Renal cortical epithelial cell (primary cell): ENCODE data around the gene FAM98B. TPM values are rescaled to one million over a fixed set of nuclear protein-coding genes. Genes with fewer than 3 reads are reported as not detected.
"Not testable (repeated sequence)": the region's sequence is repeated elsewhere in the genome, so short reads cannot be mapped to it uniquely, and the experiment has no call there.

Experiments
- DNase-seq: peaks from one replicate; pipeline ENCODE4 v3.0.0-alpha.2; 2011; ENCODE audit warnings: low read depth
- total RNA-seq: library from RNA; depleted of rRNA; stranded (reverse); fragments of >200 nt; gene quantifications from 2 replicates; pipeline ENCODE4 v1.2.3, GENCODE V29; 2014

FAM98B gene
- 8.3 and 14.3 TPM in 2 replicates for total RNA-seq

DNA sequence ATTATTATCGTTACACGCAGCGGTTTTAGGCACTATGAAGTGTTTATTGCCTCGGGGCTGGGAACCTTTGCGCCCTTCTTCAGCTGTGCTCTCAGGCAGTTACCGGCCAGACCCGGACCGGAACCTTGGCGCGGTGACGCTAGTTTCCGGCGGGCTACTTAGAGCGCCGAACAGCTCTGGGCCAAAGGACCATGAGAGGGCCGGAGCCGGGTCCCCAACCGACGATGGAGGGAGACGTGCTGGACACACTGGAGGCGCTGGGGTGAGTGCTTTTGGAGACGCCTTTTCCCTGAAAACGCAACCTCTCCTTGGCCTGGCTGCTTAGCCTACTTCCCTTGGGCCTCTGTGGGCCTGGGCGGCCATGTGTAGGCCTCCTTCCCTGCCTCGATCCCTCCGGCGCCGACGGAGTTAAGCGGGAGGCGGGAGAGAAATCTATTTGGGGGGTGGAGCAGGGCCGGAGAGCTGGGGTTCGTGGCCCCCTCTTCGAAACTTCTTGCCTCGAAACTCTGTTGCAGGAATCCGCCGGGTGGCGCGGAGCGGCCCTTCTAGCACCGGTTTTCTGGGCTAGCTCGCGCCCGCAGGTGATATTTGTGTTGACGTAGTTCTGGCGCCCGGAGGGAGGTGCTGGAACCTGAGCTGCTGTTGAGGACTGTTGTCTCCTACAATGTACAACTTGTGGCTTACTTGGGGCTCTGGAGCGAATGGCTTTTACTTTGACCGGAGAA lies at the start of gene FAM98B:
FAM98B (plus strand) TSS at position 157 of the 725 bp plus-strand sequence; CDS start at position 192, 35 bp downstream.
- DNase-seq, result peak; percentile 66

DNA sequence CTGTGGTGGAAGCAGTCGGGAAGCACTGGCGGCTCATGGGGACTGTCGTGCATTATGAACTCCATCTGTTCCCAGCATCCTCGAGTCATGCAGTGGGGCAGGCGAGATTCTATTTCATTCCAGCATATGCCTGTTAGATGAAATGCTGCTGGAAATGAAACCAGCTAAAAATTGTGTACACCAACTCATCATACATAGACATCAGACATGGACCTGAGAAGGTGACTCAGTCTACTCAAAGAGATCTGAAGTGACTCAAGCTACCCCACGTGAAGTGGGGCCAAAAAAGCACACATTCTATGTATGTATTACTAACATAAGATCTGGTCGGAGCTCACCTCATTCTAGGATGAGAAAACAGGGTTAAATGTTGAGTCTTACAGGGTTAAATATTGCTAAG lies 47.5 kb upstream of the FAM98B start:
- DNase-seq, result no peak

DNA sequence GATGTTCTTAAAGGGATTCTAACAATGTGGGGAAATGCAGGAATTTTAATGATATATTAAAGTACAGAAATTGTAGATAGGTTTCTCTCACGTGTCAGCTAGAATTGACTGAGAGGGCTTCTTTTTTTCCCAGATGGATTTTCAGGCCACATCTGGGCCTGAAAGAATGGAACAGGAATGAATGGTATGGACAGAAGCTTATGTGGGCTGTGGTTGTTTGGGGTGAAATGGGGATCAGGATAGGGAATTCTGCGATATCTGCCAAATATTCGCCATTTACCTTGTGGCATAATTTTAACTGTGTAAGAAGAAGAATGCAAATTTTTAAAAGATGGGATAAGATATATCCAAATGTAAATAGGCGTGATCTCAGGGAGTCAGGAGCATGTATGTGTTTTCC lies 45.4 kb upstream of the FAM98B start:
- DNase-seq, result no peak

DNA sequence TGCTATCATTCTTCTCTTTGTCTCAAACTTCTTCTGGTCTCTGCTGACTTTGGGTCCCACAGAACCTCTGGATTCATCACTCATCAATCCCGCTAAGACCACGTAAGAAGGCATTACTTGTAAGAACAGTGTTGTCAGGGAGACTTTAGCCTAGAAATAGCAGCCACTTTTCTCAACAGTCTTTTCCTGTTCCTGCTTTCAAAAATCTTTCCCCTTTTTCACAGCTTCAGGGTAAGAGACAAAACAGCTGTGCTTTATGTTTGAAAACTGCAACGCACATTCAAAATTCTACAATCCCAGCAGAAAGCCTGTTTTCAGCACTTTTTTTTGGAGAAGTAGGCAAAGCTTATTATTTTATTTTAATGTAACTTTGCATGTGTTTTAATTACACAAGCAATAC lies 42.0 kb upstream of the FAM98B start:
- no peak for DNase-seq

DNA sequence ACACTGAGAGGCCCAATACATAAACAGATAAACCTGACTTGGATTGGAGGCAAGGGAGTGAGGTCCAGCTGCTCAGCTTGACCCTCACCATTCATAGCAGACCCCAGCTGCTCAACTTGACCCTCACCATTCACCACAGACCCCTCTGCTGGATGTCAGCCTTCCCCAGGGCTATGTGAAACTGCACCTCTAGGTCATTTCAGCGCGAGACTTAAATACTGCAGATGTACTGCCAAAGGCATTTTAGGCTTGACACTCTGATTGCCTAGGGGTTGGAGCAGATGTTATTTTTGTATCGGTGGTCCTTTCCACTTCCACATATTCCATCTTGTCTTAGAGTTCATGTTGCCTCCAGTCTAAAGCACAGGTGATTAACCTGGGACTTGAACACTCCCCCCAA lies 41.5 kb upstream of the FAM98B start:
- no peak for DNase-seq

DNA sequence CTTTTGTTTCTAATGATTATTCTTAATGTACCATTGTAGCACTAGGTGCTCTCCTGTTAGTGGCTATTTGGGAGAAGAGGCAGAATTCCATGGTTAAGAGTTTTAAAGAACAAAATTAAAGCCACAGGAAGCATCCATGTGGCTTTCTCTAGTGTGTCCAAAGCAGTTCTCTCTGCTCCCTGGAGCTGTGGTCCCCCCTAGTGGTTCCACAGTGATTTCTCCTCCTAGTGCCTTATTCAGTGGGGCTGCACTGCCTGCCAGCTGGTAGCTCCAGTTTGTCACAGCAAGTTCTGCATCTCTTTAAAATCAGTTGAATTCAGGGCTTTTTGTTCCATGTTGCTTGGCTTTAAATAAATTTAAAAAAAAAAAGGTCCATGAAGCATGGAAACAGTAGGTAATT lies 39.6 kb upstream of the FAM98B start:
- peak; percentile 67 for DNase-seq

DNA sequence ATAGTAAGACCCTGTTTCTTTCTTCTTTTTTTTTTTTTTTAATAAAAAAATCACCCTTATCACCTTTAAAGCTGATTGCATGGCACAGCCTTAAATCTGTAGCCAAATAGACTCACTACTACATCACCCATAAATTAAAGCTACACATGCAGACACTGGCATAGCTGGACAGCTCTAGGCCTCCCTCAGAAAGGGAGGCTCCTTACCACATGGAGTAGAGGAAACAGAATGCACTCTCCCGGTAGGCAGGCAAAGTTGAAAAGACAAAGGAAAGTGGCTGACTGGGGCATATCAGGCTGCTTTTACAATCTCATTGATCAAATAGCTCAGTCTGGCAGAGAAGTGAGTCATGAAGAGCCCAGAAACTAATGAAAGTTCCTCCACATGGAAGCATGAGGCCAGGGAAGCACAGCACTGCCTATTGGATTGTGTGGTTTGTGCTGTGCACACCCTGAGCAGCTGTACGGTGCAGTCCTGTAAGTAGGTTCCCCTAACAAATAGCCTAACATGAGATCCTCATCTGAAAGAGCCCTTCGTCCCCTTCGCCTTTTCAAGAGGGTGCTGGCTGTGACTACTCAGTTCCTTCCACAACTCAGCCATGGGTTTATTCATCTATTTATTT lies 32.7 kb upstream of the FAM98B start:
- DNase-seq, result no peak

DNA sequence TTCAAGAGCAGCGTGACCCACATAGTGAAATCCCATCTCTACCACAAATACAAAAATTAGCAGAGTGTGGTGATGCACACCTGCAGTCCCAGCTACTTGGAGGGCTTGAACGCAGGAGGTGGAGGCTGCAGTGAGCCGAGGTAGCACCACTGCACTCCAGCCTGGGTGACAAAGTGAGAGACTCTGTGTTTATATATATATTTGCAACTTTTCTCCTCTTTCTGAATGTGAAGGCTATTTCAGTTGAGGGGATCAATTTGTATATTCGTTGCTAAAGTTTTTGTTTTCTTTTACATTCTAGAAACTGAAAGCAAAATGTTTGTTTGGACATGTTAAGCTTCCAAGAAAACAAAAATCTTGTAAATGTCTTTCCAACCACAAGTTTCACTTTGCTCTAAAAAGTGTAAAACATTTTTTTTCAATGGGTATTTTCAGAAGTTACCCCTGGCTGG lies 29.8 kb upstream of the FAM98B start:
- no peak for DNase-seq

DNA sequence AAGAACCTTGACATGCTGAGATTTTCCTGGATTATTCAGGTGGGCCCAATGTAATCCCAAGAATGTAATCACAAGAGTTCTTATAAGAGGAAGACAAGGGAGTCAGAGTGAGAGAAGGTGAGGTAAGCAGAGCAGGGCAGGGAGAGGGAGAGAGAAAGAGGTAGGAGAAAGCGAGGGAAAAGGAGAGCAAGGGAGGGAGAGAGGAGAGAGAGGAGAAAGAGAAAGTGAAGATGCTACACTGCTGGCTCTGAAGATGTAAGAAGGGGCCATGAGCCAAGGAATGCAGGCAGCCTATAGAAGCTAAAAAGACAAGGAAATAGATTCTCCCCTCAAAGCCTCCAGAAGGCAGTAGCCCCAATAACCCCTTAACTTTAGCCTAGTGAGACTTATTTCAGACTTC lies 28.7 kb upstream of the FAM98B start:
- no peak for DNase-seq

DNA sequence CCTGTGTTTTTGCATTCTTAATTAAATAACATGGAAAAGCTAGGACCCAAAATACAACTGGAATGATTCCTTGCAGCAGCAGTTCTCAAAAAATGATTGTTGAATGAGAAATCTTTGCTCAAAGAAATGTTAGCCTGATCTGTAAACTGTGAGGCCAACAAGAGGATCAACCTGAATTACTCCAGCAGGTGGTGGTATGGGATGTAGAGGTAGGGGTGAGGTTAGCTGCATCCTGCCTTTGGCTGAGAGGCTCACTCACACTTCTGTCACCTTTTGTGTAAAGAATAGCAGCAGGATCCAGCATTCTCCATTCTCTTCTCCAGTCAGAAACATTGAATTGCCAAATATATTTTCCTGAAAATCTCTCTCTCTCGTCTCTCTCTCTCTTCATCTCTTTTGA lies 26.5 kb upstream of the FAM98B start:
- no peak for DNase-seq

DNA sequence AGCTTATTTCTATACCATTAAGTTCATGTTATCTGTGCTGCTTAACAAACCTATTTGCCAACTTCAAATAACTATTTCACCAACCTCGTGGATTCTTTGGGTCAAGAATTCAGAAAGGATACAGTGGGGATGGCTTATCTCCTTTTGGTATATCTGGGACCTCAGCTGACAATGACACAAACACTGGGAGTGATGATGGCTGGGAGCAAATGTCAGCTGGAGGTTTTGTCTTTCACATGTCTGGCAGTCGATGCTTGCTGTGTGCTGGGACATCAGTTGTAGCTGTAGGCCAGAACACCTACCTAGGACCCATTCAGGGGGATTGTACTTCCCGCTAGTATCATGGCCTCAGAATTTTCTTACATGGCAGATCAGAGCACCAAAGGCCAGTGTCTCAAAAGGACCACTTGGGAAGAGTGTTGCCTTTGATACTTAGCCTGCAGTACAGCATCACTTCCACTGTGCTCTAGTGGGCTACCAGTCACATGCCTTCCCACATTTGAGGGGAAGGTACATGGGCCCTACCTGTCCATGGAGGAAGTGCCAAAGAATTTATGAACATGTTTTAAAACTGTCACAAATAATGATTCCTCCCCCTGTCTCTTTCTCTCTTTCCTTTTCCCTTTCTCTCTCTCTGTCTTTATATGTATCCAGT lies 23.7 kb upstream of the FAM98B start:
- DNase-seq, result no peak

DNA sequence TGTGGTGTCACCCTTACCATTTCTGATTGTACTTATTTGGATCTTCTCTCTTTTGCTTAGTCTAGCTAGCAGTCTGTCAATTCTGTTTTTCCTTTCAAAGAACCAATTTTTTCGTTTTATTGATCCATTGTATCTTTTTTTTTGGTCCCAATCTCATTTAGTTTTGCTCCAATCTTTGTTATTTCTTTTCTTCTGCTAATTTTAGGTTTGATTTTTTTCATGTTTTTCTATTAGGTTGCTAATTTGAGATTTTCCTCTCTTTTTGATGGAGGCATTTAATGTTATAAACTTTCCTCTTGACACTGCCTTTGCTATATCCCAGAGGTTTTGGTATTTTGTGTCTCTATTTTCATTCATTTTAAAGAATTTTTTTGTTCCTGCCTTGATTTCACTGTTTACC lies 16.9 kb upstream of the FAM98B start:
- DNase-seq, result no peak

DNA sequence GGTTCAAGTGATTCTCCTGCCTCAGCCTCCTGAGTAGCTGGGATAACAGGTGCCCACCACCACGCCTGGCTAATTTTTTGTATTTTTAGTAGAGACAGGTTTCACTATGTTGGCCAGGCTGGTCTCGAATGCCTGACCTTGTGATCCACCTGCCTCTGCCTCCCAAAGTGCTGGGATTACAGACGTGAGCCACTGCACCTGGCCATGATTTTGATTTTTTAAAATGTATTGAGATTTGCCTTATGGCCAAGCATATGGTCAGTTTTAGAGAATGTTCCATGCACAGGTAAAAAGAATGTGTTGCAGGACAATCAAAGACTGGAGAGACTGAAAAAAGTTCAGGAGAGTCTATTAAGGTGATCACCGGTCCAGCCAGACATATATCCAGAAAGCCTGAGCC lies 16.3 kb upstream of the FAM98B start:
- not testable (repeated sequence) for DNase-seq

DNA sequence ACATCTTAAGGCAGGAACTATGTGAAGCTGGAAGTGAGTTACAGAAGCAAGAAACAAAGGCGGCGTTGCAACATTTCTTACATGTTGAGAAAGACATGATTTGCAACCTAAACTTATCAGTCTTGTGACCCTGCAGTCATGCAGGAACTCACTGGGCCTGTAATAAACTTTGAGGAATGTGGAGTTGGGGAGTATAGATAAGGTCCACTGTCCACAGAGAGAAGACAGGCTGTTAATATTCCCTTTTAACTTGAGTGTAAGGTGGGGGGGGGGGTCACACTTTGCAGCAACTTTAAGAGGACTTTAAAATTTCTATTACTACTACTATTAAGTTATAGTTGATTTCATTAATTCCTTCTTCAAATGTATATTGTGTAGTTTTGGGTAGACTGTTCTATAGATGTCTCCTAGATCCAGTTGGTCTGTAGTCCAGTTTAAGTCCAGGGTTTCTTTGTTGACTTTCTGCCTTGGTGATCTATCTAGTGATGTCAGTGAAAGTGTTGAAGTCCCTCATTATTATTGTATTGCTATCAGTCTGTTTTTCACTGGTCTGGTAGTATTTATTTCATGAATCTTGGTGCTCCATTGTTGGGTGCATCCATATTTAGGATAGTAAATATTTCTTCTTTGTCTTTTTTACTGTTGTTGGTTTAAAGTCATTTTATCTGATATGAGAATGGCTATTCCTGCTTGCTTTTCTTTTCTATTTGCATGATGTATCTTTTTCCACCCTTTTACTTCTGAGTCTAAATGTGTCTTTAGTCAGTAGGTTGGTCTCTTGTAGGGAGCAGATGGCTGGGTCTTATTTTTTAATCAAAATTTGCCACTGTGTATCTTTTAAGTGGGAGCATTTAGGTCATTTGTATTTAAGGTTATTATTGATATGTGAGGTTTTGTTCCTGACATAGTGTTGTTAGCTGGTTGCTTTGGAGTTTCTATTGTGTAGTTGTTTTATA lies 15.6 kb upstream of the FAM98B start:
- no peak for DNase-seq

DNA sequence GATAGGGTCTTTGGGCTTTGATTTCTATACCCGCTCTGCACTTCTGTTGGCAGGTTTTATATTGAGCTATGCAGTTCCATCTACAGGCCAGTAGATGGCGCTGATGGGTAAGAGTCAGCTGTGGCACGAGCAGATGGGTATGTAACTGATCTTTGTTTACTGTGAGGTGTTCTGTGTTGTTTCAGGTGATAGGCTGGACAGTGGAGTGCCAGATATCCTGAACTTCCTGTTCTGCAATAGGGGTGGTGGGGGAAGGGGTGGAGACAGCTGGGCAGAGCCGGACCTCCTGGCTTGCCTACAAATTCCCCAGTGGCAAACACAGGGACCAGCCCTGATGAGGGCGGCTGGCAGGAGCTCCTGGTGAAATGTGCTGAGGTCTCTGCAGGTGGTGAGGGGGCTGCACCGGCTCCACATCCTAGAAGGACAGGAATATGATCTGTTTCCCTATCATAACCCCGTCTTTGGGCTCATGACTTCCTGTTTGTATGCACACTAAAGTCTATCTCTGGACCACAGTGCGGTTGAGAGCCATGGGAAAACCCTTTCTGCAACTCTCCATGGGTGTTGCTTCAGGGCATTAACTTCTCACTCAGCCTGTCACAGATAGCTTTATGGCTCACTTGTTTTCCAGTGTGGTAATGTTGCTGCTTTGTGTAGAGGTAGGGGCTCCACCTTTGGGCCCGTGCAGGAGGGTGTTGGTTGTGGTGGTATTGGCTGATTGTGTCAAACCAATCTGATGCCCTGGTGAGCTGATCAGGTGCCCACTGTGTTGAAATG lies 13.4 kb upstream of the FAM98B start:
- DNase-seq, result peak; percentile 58

DNA sequence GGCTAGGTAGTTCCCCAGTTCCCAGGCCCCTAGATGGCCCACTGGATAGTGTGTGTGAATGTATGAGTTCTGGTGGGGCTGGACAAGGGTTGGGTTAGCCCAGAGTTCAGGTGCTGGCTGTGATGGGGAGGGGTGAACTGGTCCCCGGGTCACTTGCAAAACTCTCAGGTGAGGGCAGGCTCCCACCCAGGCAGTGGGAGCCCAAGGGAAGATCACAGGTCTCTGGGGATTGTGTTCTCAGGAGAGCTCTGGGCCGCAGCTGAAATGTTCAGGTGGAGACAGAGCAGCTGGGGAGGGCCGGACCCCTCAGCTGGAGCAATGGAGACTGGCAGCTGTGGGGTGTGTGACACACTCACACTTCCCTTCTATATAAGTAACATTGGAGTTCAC lies 12.8 kb upstream of the FAM98B start:
- no peak for DNase-seq

DNA sequence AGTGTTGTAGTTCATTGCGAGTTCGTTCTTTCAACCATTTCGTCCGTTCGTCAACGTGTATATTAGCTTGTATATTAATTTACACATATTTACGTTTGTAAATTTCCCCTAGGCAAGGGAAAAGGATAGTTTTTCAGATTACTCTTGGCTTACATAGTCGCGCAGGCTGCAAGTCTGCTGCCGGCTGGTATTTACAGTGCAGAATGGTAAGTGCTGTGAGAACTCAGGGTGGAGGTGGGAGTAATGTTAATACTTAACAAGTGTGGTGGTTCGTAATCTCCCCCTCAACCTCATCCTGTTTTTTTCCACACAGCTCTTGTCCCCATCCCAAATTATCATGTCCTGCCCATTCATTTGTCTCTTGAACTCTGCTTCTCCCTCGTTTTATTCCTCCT lies 766 bp downstream of the FAM98B start:
- peak; percentile 40 for DNase-seq

DNA sequence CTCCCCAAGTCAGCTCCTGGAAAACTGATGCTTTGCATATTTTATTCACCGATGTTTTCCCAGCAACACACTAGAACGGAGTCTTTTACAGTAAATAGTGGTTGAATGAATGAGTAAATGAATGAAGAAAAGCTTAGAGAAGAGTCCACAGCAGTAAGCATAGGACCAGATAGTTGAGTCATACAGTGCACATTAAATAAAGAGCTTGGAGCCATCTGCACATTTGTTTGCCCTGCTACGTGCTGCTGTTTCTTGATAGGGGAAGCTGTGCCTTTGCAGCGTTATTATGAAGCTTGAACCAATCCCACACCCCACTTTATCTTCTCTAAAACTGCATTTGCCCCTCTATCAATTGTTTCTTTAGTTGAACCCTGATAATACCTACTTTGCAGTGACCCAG lies 1.2 kb downstream of the FAM98B start:
- peak; percentile 23 for DNase-seq

DNA sequence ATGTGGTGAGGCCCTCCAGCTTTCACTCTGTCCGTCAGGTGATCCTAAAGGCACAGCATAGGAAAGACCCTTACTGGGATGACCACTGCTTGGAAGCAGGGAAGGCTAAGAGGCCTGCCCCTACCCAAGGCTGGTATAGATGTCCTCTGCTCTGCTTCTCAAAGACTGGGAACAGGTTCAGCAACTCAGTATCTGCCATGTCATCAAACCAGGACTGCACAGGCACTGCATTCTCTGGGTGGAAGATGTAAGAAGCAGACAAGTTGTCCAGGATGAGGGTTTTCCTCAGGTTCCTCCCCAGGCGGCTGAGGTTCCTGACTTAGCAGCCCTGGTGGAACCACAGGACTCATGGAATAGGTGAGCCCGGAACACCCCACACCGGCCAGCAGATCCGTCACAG lies 4.7 kb downstream of the FAM98B start:
- no peak for DNase-seq

DNA sequence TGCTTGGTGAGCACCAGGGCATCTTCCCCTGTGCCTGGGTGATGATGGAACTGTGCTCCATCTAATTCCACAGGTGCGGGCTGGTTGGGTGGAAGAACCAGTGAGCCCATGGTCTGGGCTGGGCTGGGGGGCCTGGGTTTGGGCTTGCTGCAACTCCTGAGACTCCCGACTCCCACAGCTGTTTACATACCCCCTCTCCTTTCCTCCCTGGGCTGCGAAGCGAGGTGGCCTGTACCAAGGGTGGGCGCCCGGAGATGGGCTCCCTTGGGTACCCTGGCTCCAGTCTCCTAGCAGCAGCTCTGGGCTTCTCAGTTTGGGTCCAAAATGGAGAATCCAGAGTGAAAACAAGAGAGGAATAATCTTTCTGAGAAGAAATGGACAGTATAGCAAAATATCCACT lies 5.6 kb downstream of the FAM98B start:
- DNase-seq, result no peak

DNA sequence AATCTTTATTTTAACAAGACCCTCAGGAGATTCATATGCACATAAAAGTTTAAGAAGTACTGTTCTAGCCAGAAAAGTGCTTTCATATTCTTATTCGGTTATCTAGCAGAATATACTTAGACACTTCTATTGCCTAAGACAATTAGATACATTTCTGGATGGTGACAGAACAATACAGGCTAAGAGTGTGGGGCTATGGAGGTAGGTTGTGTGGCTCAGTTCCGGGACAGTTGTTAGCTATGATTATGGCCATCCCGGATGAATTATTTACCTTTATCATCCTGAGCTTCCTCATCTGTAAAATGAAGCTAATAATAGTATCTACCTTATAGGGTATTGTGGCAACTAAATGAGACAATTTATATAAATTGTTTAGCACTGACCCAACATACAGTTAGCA lies 6.6 kb downstream of the FAM98B start:
- DNase-seq, result no peak
